AG09319 (cell line): ENCODE data around the gene CACNA2D3.

Experiments
- DNase-seq: peaks from one replicate; pipeline ENCODE4 v3.0.0-alpha.2; 2010; ENCODE audit warnings: low read depth; ENCODE audit errors: extremely low read depth
- TF ChIP-seq, protein P1 (sequence below): IDR thresholded peaks from 2 replicates; pipeline ENCODE4 v1.5.1; 2011; ENCODE audit warnings: low read depth, mild to moderate bottlenecking, inconsistent platforms, low read length, moderate library complexity

Gene CACNA2D3

DNA sequence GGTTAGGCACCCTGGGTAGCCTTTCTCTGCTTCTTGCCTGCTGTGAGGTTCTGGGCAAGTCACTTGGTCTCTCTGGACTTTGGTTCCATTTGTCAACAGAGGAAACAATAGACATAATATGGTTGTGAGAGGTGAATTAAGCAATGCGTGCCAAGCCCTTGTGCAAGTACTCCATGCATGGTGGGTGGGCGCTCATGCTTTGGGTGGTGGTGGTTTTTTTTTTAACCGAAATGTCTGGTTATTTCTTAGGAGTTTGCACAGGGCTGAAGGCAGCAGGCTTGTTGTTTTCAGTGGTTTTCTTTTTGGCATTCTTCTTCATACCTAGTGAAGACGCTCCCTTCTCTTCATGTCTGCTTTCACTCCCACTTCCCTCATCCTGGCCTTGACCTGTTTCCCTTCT, 889.7 kb downstream of the CACNA2D3 start:
- TF ChIP-seq, protein P1, sequence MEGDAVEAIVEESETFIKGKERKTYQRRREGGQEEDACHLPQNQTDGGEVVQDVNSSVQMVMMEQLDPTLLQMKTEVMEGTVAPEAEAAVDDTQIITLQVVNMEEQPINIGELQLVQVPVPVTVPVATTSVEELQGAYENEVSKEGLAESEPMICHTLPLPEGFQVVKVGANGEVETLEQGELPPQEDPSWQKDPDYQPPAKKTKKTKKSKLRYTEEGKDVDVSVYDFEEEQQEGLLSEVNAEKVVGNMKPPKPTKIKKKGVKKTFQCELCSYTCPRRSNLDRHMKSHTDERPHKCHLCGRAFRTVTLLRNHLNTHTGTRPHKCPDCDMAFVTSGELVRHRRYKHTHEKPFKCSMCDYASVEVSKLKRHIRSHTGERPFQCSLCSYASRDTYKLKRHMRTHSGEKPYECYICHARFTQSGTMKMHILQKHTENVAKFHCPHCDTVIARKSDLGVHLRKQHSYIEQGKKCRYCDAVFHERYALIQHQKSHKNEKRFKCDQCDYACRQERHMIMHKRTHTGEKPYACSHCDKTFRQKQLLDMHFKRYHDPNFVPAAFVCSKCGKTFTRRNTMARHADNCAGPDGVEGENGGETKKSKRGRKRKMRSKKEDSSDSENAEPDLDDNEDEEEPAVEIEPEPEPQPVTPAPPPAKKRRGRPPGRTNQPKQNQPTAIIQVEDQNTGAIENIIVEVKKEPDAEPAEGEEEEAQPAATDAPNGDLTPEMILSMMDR: no peak

DNA sequence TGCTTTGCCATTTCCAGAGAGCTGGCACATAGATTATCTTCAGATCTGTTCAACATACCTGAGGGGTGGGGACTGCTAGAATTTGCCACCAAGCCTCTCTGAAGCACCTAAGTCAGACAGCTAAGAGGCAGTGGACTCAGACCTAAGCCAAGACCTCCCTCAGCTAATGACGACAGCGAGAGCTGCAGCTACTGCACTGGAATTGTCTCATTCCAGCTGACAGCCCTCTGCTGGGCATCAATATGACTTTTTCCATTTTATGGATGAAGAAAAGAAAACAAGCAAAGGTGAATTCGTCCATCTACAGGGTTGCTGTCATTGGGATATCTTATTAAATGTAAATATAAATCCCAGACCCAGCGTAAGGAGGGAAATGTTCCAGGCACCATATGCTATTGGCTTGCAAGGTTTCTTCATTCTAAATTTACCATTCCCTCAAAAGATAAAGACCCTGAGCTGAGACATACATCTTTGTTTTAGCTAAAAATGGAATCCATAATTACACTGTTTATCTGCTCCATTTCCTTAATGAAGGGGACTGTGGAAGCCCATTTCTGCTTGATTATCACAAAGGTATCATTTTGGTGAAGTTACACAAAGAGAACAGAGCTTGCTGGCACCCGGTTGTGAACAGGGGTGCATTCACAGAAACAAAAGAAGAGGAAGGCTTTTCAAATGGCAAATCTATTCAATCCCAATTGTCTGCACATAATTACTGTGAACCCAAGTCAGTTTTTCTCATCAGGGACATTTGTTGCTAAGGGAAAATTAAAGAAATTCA, 891.0 kb downstream of the CACNA2D3 start:
- TF ChIP-seq, protein P1: no peak
- no peak for DNase-seq

More for the DNA sequence above, 889.7 kb downstream of the CACNA2D3 start:
- DNase-seq: no peak

DNA sequence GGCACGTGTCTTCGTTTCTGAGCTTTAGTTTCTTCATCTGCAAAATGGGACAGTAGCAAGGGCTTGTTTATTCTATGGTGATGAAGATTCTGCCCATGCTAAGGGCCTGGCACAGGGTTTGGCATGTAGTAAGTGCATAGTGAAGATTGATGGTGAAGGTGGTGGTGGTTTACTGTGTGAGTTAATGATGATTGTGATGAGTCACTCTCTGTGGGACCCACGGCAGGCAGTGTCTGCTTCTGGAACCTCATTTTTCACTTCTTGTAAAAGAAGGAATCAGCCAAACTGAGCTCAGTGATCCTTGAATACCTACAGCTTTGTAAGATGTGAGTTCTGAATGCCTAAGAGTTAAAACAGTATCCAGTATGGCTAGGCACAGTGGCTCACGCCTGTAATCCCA, 891.7 kb downstream of the CACNA2D3 start:
- TF ChIP-seq, protein P1: no peak

DNA sequence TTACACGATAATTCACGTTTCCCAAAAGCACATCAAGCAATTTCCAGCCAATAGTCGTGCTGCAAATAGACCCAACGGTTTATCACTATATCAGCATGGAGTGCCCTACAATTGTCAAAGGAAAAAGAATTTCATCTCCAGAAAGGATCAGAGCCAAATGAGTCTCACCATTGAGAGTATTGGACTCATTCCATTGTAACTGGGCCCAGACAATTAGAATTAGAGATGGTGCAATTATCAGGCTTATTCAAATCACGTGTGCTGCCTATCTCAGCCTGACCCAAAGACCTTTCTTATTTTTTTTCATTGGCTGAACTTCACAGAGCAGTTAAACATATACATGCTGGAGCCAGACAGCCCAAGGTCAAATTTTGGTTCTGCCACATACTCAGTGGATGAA, 892.6 kb downstream of the CACNA2D3 start:
- TF ChIP-seq, protein P1: no peak
- DNase-seq: peak; percentile 16

More for the DNA sequence above, 891.7 kb downstream of the CACNA2D3 start:
- DNase-seq: no peak

DNA sequence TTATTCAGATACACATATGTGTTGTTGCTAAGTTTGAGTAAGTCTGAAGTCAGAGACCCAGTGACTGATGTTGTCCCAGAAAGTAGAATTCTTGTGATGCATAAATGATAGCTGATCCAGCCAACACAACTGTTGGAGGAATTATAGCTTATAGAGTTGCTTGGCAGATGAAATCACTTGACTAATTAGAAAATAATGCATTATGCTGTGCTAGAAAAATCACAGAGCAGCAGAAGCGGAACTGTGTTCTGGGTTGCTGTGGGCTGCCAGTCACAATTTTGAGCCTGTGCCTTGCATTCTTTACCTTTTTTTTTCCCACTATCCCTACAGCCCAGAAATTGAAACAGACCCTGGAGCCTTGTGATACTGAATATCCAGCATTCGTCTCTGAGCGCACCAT, 895.5 kb downstream of the CACNA2D3 start:
- DNase-seq: no peak
- TF ChIP-seq, protein P1: no peak

DNA sequence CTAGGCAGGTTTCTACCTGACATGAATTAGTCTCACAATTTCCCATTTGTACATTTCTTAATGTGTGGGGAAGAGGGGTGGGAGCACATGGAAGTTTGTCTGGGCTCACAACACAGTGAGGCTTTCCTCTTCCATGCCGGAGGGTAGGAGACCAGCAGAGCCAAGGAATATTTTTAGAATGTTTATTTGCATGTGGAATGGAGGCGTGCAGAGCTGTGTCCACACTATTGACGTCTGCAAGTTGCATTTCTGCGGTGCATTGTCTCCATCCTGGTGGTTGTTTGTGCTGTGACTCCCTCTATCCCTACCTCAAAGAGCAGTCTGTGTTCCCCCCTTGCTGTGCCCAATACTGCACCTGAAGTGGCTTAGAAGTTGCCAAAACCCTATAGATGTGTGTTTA, 908.6 kb downstream of the CACNA2D3 start:
- no peak for DNase-seq
- TF ChIP-seq, protein P1: no peak

DNA sequence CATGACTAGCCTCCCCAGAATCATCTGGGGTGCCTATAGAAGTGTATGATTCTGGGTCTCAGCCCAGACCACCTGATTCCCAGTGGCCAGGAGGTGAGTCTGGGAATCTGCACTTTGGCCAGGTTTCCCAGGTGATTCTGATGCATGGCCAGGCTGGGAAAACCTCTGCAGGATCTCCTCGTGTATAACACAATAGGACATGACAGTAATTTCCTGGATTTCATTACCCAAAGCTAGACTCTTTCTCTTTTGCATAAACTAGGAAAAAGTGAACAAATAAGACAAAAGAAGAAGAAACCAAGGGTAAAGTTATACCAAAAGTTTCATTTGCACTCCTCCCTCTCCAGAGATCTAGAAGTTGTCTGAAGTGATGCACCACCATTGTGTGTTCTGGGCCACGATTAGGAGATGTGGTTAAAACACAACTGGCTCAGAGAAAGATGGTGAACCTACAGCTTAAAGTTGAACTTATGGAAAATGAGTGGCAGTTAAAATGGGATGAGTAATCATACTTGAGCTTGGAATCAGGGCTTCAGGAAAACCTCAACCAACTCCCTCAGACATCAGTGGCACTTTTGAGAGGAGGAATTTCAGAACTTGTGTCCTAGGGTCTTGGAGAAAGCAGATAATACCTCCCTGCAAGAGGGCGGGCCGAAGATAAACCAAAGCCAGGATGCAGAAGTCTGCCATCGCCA, 914.7 kb downstream of the CACNA2D3 start:
- DNase-seq: no peak
- TF ChIP-seq, protein P1: no peak
